Limb (tissue), 2 donors: Measurements from ENCODE around the gene SGMS1.

Source experiments
- DNase-seq, 2 donors: peaks; one replicate each; pipeline ENCODE4 v3.0.0-alpha.2; 2016; ENCODE audit errors: extremely low spot score in 2 of 2

Gene SGMS1

GRCh38 chr10:50345545-50345944, 278.2 kb downstream of the SGMS1 start:
- no peak for DNase-seq

GRCh38 chr10:50343702-50344331, 279.9 kb downstream of the SGMS1 start:
- no peak for DNase-seq

- no peak for DNase-seq
These were observed 281.8 kb downstream of the SGMS1 start for GRCh38 chr10:50341987-50342386.

GRCh38 chr10:50336140-50336539, 287.6 kb downstream of the SGMS1 start:
- DNase-seq: no peak

- DNase-seq: no peak
These were observed 288.4 kb downstream of the SGMS1 start for GRCh38 chr10:50335397-50335796.

GRCh38 chr10:50334273-50334672, 289.5 kb downstream of the SGMS1 start:
- DNase-seq: no peak

- no peak for DNase-seq
These were observed 289.9 kb downstream of the SGMS1 start for GRCh38 chr10:50333872-50334271.

- no peak for DNase-seq
These were observed 291.5 kb downstream of the SGMS1 start for GRCh38 chr10:50332108-50332842.

- no peak for DNase-seq
These were observed 292.3 kb downstream of the SGMS1 start for GRCh38 chr10:50331486-50331885.

GRCh38 chr10:50326757-50327701, 296.7 kb downstream of the SGMS1 start:
- peak; percentile 37 to 80 for DNase-seq

- no peak for DNase-seq
These were observed 297.6 kb downstream of the SGMS1 start for GRCh38 chr10:50326172-50326555.

- DNase-seq: no peak
These were observed 298.1 kb downstream of the SGMS1 start for GRCh38 chr10:50325449-50326171.

- DNase-seq: no peak
These were observed 298.9 kb downstream of the SGMS1 start for GRCh38 chr10:50324680-50325393.

- no peak for DNase-seq
These were observed 299.7 kb downstream of the SGMS1 start for GRCh38 chr10:50324046-50324445.

GRCh38 chr10:50322077-50322476, 301.7 kb downstream of the SGMS1 start:
- no peak for DNase-seq

- DNase-seq: no peak
These were observed 305.6 kb downstream of the SGMS1 start for GRCh38 chr10:50318129-50318528.

- no peak for DNase-seq
These were observed 306.8 kb downstream of the SGMS1 start for GRCh38 chr10:50316695-50317648.

- no peak for DNase-seq
These were observed 307.6 kb downstream of the SGMS1 start for GRCh38 chr10:50316174-50316573.

GRCh38 chr10:50315424-50315823, 308.3 kb downstream of the SGMS1 start:
- no peak for DNase-seq
